GM21529 (cell line): ENCODE measurements around the gene THADA.

Experiments
- ATAC-seq: cut with Tn5 transposase; IDR thresholded peaks from one replicate; pipeline ENCODE4 v1.9.1; 2021; ENCODE audit not compliant: unreplicated experiment

THADA gene

DNA sequence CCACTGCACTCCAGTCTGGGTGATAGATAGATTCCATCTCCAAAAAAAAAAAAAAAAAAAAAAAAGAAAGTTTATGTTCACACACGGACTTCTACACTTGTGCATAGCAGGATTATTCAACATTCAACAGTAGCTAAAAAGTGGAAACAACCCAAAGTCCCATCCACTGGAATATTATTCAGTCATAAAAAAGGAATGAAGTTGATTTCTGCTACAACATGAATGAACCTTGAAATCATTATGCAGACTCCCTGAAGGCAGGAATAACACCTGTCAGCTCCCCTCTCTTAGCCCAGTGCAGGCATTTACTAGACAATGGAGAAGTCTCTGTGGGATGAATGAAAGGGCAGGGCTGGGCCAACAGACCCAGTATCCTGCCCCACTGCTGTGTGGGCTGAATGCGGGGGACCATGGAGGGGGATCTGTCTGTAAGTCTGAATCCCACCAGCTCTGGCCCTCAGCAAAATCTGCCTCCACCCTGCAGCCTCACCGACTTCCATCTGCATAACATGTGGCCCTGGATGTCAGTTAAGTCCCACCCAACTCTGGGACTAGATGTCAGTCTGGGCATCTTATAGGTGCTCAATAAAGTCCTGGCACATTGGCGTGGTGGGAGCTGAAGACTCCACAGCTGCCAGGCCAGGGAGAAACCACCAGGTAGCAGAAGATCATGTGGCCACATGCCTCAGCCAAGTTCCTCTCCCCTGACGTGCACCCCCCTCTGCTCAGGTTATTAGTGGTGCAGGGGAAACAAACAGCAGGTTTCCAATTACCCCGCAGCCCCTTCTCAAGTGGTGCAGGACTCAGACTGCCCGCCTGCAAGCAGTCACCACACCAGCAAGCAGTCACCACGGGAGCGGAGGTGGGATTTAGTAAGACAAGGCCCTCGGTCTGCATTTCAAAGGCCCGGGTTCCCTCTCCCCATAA, 378.3 kb downstream of the THADA start:
- no peak for ATAC-seq

DNA sequence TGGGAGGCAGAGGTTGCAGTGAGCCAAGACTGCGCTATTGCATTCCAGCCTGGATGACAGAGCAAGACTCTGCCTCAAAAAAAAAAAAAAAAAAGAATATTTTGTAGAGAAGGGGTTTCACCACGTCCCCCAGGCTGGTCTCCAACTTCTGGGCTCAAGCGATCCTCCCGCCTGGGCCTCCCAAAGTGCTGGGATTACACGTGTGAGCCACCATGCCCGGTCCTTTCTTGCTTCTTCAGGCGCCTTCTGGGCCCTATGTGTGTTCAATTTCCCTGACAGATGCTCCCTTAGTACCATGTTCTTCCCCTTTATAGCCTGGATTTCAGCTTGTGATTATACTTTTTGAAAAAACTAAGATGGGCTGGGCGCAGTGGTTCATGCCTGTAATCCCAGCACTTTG, 379.2 kb downstream of the THADA start:
- no peak for ATAC-seq

DNA sequence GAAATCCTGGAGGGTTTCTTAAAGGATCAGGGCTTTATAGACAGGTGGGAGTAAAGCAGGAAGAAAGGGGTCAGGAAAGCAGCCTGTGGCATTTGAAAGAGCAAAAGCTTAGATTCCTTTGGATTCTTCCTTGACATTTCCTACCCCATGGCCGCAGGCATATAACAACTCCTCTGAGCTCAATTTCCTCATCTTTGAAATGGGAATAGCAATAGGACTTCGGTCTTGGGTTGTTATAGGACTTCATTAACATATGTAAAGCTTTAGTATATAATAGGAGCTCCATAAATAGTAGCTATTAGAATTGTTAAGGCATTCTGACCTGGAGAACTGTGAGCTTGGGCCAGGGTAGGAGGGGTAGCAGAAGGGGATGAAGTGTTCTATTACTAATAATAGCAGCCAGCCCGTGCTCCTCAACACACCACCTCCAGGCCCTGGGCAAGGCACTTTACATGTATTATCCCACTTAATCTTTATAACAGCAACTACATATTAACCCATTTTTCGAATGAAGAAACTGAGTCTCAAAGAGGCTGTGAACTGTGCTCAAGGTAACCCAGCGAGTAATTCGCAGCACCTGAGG, 380.1 kb downstream of the THADA start:
- no peak for ATAC-seq

DNA sequence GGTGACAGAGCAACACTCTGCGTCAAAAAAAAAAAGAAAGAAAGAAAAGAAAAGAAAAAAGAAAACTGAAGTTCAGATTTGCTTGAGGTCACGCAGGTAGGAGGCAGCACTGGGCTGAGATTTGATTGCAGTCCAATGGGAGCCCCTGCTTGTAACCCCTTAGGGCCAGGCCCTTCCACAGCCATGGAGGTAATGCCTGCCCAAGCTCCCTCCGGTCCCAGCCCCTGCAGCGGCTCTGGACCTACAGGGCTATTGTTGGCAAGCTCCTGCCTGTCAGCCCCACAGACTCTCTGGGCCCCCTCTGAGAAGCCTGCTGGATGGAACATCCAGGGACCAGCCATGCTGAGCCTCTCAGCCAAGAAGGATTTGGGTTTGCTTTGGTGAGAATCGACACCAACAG, 381.6 kb downstream of the THADA start:
- ATAC-seq, result no peak

DNA sequence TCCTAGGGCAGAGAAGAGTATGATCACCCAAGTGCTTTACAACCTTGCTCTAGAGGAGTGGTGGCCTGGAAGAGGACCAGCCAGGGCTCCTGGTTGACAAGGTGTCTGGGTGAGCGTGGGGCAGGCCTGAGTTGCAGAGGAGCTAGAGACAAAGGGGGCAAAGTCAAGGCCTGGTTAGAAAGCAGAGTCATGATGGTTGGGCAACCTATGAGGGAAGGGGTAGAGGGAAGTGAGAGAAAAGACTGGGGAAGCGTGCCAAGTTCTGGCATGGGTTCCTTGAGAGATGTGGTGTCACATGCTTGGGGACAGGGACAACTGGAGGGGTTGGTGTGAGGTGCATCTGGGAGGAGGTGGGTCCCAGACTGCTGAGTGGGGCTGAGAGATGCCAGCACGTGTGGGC, 382.9 kb downstream of the THADA start:
- no peak for ATAC-seq

DNA sequence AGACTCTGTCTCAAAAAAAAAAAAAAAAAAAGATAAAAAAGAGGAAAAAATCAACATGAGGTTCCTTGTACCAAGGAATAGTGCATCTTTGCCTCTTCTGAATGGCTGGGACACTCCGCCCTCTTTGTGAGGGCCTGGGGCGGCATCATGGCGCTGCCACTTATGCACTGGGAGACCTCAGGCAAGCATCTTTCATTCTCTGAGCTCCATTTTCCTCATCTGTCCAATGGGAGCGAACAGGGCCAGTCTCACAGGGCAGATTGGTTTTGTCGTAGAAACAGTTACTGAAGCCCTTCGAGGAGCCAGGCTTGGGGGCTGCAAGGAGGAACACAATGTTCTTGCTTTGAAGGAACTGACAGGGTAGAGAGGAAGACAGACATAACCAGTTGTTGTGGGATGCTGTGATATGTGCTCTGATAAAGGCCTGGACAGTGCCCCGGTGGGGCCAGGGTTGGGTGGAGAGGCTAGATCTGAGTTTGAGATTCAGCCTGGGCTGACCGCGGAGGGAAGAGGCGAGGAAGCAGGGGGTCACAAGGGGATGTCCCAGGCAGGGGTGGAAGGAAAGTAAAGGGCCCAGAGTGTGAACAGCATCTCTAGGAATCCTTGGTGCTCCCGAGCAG, 383.5 kb downstream of the THADA start:
- ATAC-seq, result no peak

DNA sequence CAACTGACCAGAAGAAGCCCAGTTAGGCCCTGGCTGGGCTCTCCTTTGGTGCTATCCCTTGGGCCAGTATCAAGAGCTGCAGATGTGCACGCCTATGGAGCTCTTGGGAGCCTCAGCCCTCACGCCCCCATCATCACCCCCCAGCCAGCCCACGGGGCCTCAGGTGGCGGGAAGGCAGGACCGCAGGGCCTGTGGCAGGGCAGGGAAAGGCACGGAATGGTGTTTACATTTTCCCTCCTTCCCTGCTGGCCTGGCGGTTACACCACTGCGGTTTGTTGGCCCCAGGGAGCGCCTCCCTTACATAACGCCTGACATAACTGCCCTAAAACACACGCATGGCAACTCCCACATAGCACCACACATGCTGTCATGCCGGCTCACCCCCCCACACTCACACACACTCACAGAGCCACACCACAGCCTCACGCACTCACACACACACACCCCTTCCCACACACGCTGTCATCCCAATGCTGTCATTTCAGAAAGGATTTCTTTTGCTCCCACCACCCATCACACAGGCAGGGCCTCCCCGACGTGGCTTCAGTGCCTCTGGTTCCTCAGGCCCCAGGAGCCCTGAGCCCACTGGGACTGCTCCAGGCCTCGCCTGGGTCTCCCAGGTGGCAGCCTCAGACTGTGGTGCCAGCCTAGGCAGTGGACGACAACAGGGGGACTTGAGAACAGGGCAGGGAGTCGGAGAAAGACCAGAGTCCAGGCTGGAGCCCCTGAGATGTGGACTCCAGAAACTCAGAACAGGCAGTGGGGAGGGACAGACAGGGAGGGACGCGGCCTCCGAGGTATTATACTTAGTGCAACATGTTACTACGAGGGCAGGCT, 385.2 kb downstream of the THADA start:
- no peak for ATAC-seq

DNA sequence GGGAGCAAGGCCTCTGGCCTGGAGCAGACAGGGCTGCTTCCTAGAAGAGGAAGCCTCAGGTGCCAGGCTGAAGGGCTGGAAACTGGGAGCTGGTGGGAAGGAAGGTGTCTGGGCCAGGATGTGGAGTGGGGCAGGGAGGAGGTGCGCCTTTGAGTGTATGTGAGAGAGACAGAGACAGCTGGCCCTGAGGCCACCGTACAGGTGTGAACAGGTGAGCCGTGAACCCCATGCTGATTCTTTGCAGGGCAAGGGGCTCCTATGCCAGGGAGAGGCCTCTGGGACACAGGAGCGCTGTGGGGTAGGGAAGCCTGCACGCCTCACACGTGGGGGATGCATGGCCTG, 385.7 kb downstream of the THADA start:
- no peak for ATAC-seq

DNA sequence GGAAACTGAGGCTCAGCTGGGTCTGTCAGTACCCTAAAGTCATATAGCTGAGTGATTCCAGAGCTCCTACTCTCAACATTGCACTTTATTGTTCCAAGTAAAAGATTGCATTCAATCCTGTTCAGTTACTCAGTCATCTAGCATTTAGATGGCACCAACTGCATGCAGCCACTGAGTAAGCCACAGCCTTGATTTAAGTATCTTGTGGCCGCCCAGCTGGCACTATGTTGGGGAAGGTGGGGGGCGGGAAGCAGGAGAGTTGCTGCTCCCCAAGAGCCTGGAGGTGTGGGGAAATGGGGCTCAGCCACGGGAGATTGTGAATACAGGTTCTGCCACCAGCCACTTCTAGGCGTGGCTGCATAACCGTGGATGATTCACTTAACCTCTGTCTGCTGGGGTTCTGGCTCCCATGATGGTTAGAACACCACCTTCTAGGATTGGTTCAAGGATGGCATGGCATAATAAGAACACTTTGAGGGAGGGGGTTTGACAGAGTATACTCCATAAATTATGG, 386.6 kb downstream of the THADA start:
- ATAC-seq, result no peak

DNA sequence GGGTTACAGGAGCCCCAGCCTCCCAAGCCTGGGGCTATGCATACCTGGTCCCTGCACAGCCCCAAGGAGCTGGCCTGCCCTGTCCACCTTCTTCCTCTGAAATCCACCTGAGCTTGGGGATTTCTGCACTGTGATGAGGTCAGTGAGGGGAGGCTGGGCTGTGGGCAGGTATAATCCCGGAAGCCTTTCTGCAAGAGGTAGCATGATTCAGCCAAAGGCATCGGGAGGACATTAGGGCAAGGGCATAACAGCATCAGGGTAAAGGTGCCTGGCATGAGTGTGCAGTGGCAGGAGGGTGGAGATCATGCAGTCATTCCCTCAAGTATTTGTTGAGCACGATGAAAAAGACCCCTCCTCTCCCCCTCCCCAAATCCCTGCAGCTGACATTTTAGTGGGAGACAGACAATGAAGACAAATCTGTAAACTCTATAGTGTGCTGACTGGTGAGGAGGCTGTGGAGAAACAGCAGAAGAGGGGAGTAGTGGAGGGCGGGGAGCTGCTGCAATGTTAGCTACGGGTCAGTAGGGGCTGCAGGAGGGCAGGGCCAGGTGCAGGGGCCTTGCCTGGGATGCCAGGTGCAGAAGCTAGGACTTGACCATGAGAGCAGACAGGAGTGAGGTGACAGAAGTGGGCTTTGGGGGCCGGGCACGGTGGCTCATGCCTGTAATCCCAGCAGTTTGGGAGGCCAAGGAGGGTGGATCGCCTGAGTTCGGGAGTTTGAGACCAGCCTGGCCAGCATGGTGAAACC, 388.1 kb downstream of the THADA start:
- no peak for ATAC-seq

DNA sequence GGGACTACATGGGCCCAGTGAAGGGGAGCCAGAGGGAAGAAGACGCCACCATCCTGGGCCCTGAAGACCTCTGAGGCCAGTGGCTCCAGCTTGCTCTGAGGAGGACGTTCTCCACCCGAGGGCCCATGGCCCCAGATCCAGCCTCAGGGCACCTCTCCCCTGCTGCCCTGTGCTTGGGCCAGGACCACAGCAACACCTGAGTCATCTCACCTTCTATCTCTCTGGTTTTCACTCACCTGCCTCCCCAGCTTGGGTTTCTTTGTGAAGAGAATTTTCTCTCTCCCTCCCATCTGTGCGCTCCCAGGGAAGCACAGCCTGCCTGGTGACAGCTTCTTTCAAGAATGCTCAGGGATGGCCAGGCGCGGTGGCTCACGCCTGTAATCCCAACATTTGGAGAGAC, 389.2 kb downstream of the THADA start:
- no peak for ATAC-seq

DNA sequence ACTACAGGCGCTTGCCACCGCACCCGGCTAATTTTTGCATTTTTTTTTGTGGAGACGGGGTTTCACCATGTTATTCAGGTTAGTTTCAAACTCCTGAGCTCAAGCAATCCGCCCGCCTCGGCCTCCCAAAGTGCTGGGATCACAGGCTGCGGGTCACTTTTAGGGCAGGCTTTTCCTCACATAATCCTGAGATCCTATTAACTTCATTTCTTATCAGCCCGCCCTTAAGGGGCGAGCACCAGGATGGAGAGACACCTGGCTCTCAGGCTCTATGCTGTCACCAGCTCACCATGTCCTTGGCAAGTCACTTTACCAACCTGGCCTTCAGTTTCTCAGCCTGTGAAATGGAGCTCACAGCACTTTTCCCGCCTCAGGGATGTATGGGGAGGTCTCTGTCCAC, 392.5 kb downstream of the THADA start:
- ATAC-seq, result no peak

DNA sequence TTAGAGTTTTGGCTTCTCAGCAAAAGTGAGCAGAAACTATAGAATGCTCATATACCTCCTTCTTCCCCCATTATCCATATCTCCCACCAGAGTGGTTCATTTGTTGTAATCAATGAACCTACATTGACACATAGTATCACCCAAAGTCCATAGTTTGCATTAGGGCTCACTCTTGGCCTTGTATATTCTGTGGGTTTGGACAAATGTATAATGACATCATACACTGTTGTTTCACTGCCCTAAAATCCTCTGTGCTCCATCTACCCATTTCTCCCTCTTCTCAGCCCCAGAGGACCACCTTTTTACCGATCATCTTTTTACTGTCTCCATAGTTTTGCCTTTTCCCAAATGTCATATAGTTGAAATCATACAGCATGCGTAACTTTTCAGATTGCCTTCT, 393.5 kb downstream of the THADA start:
- ATAC-seq, result no peak

DNA sequence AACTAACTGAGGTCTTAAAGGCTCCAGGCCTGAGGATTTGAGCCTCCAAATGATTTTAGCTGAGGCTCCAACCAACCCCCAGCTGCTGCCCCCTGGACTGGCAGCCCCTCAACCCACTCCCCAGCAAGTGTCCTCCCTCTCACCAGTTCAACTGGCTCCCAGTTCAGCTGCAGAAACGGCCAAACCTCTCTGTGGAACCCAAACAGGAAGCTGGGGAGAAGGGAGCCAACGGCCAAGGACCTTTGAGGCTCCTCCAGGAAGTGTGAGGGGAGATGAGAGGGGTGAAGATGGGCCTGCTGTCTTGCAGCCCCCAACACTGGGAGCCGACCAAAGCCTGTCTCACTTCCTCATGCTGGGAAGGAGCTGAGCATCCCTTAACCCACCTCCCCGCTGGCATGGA, 394.3 kb downstream of the THADA start:
- ATAC-seq, result no peak

DNA sequence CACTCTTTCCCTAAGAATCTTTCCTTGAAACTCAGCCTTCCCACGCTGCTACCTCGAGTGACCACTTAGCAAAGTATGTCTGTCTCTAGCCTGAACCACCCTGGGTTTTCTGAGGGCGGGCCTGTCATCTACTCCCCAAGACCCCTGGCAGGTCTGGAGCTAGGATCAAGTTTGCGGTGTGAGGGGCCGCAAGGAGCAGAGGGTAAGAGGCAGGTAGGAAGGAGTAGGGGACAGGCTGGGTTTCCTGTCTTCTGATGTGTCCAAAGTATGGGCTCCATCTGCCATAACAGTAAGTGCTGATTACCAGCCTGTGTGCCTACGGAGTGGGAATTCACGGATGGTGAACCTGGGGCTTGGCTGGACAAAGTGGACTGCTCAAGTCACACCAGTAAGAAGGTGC, 394.8 kb downstream of the THADA start:
- ATAC-seq, result no peak

DNA sequence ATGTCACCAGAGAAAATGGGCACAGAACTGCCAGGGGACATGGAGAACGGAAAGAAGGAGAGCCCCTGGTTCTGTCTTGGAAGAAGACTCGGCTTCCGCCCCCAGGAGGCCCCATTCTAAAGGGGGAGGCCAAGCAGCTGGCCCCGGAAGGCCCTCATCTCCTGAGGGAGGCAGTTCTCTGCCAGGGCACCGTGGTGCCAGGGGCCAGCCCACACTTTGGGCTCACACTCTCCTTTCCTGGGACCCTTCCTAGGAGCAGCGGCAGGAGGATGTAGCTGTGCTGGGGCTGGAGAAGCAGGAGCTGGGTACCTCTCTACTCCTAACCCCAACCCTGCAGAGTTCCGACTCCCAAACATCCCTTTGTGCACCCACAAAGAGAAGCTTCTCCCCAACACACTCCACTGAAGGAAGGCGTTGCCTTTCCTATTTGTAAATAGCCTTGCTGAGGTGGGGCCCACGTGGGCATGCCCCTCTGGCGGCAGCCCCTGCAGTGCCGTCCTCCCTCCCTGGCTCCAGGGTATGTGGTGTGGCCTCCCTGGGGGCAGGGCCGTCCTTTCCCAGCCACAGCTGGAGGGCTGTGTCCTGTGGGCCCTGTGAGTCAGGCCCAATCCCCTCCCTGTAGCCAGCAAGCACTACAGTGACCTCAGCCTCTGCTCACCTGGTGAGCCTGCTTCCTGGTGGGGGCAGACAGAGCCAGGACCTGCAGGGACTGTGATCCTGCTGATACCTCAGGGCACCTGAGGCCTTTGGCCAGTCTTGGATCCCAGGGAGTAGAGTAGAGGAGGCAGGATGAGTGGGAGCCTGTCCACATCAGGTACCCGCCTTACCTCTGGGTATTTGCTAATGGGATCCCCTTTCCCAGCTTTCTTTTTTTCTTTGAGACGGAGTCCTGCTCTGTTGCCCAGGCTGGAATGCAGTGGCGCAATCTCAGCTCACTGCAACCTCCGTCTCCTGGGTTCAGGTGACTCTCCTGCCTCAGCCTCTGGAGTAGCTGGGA, 396.0 kb downstream of the THADA start:
- ATAC-seq, result no peak

DNA sequence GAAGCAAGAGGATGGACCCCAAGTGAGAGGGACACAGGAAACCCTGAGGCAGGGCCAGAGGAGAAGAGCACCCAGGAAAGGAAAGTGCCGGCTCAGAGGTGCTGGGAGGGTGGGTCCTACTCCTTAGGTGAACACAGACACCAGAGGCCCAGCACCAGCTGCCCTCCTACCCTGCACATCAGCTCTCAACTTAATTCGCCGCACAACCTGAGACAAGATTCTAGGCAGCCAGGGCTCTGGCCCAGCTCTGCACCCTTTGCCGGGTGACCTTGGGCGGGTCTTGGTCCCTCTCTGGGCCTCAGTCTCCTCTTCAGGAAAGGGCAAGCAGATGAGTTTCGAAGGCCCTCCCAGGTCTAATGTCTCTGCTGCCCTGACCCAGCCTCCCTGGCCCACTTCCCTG, 397.6 kb downstream of the THADA start:
- no peak for ATAC-seq

DNA sequence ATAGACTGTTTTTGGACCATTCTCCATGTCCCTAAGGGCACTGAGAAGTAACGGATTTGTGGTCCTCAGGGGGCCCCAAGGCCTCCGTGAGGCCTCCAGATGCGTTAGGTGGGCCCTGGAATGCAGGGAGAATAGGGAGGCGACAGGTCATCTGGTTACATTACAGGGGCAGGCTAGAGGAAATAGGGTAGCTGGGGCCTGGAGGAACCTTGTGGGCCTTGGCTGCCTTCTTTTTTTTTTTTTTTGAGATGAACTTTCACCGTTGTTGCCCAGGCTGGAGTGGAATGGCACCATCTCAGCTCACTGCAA, 398.3 kb downstream of the THADA start:
- ATAC-seq, result no peak

DNA sequence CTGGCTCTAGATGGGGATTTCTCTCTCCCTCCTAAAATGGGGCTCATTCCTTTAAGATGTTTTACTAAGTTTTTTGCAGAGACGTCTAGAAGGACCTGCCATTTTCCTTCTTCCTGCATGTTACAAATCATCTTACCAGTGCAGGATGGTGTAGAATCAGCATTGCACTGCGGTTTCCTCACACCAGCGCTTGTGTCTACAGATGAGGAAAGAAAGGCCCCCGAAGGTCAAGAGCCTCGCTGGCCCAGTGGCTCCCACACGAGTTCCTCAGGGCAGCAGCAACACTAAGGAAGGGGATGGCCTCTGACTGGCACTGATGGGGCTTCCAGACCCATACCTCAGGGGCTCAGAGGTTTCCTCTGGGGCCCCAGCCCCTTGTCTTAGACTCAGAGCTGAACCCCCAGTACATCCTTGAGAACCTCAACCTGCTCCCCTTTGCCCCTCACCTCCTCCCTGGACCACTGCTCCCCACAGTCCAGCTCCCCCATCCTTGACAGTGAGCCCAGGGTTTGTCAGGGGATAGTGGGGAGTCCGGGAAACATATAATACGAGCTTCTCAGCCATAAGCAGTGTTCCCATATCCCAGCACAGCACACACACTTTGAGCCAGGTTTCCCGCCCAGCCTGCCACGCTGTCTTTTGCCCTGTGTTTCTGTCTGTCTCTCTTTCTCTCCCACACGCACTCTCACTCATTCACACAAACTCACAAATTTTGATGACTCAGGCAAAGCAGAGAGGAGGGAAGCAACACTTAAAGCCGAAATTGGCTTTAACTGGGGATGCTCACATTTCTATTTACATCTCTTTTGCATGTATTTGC, 398.9 kb downstream of the THADA start:
- no peak for ATAC-seq
